ENCODE results near the gene ABCC1.

ABCC1 gene

GRCh38 chr16:16021646-16021987 is 72.2 kb downstream of the ABCC1 start:
- DNase-seq (ENCODE audit: low read depth in 2 of 2), result no peak

- DNase-seq (ENCODE audit: low read depth in 2 of 2), result no peak
Measured at GRCh38 chr16:16021988-16022682, 72.7 kb downstream of the ABCC1 start.

DNA sequence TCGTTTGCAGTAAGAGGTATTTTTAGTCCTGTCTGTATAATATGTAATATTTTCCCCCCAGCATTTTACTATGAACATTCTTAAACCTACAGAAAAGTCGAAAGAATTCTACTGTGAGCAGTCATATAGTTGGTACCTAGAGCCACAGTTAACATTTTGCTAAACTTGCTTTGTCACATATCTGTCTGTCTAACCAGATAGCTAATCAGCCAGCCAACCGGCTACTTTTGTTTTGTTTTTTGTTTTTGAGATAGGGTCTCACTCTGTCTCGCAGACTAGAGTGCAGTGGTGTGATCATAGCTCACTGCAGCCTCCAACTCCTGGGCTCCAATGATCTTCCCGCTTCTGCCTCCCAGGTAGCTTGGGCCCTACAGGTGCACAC is 73.3 kb downstream of the ABCC1 start:
- DNase-seq (ENCODE audit: low read depth in 2 of 2), result no peak

GRCh38 chr16:16025214-16025968 is 76.0 kb downstream of the ABCC1 start:
- DNase-seq (ENCODE audit: low read depth in 2 of 2), result peak; percentile 47 to 57

GRCh38 chr16:16027728-16028310 is 78.4 kb downstream of the ABCC1 start:
- DNase-seq (ENCODE audit: low read depth in 2 of 2), result no peak

GRCh38 chr16:16028311-16028999 is 79.0 kb downstream of the ABCC1 start:
- DNase-seq (ENCODE audit: low read depth in 2 of 2), result no peak

DNA sequence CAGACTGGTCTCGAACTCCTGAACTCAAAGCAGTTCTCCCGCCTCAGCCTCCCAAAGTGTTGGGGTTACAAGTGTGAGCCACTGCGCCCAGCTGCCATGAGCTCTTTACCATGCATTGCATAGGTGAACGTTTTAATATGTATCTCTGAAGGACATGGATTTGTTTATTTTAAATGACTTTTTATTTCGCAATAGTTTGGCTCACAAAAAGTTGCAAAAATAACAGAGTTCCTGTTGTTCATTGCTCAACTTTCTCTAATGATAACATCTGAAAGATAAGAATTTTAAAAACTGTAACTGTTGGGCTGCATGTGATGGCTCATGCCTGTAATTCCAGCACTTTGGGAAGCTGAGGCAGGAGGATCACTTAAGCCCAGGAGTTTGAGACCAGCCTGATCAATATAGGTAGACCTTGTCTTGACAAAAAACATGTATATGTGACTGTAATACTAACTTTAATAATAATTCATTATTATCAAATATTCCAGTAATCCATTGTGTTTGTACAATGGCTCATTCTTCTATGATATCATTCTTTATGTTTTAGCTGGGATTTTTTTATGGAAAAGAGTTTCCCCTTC is 80.1 kb downstream of the ABCC1 start:
- DNase-seq (ENCODE audit: low read depth in 2 of 2), result no peak

DNA sequence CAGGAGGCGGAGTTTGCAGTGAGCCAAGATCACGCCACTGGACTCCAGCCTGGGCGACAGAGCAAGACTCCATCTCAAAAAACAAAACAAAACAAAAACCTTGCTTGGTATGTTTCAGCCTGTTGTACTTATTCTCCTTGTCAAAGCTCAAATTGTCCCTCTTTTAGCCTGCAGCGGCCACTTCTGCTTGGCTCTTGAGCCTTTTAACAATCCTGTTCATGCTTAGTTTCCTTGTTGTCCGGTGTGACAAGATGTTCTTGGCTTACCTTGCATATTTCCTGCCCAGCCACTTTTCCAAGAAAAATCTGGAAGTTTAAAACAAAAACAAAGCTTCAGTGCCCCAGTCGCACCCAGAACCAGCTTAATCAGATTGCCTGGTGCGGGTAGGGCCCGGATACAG is 81.0 kb downstream of the ABCC1 start:
- DNase-seq (ENCODE audit: low read depth in 2 of 2), result no peak

DNA sequence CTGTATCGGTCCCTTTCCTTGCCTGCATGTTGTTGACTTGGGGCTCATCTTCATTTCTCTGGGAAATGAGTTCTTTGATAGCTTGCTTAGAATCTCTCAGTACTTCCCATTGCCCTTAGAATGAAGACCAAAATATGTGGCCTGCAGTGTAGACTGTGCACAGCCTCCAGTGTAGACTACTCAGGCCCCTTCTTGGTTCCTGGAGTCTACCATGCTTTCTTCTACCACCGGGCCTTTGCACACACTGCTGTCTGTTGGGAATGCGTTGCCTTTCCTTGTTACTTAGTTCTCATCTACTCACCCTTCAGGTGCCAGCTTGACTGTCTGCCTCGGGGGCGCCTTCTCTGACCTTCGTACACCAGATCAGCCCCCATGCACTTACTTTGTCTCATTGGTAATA is 82.0 kb downstream of the ABCC1 start:
- DNase-seq (ENCODE audit: low read depth in 2 of 2), result no peak

- DNase-seq (ENCODE audit: low read depth in 2 of 2), result no peak
Measured at GRCh38 chr16:16032271-16032979, 83.0 kb downstream of the ABCC1 start.

- no peak for DNase-seq (ENCODE audit: low read depth in 2 of 2)
Measured at GRCh38 chr16:16033208-16033717, 83.8 kb downstream of the ABCC1 start.

GRCh38 chr16:16036359-16036792 is 87.0 kb downstream of the ABCC1 start:
- no peak for DNase-seq (ENCODE audit: low read depth in 2 of 2)

DNA sequence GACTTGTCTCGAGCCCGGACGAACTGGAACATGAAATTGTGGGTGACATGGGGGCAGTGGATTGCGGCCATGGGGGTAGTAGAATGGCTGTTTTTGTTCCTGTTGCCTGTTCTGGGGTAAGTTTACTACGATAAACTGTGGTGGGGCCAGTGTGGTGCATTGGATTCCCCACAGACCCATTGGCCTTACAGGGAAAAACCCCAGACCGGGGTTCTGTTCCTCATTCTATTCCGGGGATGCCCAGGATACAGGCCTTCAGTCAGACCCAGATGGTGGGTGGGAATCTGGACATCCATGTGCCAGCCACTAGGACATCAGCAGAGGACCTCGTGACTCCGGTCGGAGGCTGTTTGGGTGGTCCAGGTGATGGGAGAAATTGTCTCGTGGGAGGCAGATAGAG is 88.1 kb downstream of the ABCC1 start:
- no peak for DNase-seq (ENCODE audit: low read depth in 2 of 2)

GRCh38 chr16:16037970-16038369 is 88.6 kb downstream of the ABCC1 start:
- no peak for DNase-seq (ENCODE audit: low read depth in 2 of 2)

- DNase-seq (ENCODE audit: low read depth in 2 of 2), result no peak
Measured at GRCh38 chr16:16038950-16039349, 89.5 kb downstream of the ABCC1 start.

GRCh38 chr16:16041196-16041892 is 91.9 kb downstream of the ABCC1 start:
- no peak for DNase-seq (ENCODE audit: low read depth in 2 of 2)

GRCh38 chr16:16042076-16042475 is 92.7 kb downstream of the ABCC1 start:
- DNase-seq (ENCODE audit: low read depth in 2 of 2), result no peak

GRCh38 chr16:16045296-16045695 is 95.9 kb downstream of the ABCC1 start:
- no peak for DNase-seq (ENCODE audit: low read depth in 2 of 2)

DNA sequence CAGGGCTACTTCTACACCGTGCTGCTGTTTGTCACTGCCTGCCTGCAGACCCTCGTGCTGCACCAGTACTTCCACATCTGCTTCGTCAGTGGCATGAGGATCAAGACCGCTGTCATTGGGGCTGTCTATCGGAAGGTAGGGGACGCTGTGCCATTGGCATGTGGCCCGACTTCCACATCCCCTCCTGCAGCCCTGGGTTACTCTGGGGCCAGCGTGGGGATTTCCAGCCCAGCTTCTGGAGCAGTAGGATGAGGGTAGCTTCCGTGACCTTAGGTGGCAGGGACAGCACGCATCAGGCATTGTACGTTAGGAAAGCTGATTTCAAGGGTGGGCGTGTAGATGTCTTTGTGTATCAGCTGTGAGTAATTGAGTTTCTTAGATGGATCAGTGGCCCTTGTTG is 96.5 kb downstream of the ABCC1 start:
- DNase-seq (ENCODE audit: low read depth in 2 of 2), result no peak

- DNase-seq (ENCODE audit: low read depth in 2 of 2), result no peak
Measured at GRCh38 chr16:16047761-16048160, 98.3 kb downstream of the ABCC1 start.
